ENCODE measurements around the gene LDB1. TPM values are rescaled to one million over a fixed set of nuclear protein-coding genes. Genes with fewer than 3 reads are reported as not detected.

The LDB1 gene
- total RNA-seq, 2 experiments from 2014 or later = 116 to 117 TPM

- Mint-ChIP-seq H3K27ac (peak overlapping the region; percentile 89), H3K36me3 (ENCODE audit: low read depth) (peaks cover 30% of the 10 kb centered on the region), H3K9me3 (no peaks in the 10 kb centered on the region), H3K27me3 (no peaks in the 10 kb centered on the region), H3K4me3 (peak overlapping the region; percentile 89), H3K4me1 (ENCODE audit: low read depth) (peaks cover 71% of the 10 kb centered on the region)
- no peak for TF ChIP-seq CTCF (IDR thresholded peaks at IDR 0.05)
- Histone ChIP-seq H3K36me3 (ENCODE audit: insufficient read depth, low read length) (peaks cover 10% of the 10 kb centered on the region), H3K9me3 (ENCODE audit: control insufficient read depth in 1 of 2, insufficient read depth in 1 of 2, low read length in 2 of 2) (no peaks in the 10 kb centered on the region), H3K27ac (ENCODE audit: low read depth in 1 of 2, low read length in 2 of 2) (peak overlapping the region; percentile 76 to 96), H3K4me3 (ENCODE audit: low read length) (peak overlapping the region; percentile 58), H3K27me3 (ENCODE audit: control insufficient read depth in 1 of 2, insufficient read depth in 2 of 2, low read length in 2 of 2) (no peaks in the 10 kb centered on the region), H3K4me1 (ENCODE audit: insufficient read depth, low read length) (peaks cover 79% of the 10 kb centered on the region)
- intact Hi-C loops (cut with DNase I, micrococcal nuclease) = loop anchor here (1.0 to 5.0 kb wide), 5 partner anchors 37 to 283 kb away; partner anchors contain the start of genes NOLC1 (in 2 of the 2), HPS6 (in 1 of the 2) and KCNIP2 (in 1 of the 2)
- ChIA-PET CTCF (interaction anchor here (1.1 kb wide), 1 partner anchor 16 kb away, joined by 4 read pairs; no protein-coding TSS in a partner anchor), POLR2A (interaction anchor here (0.9 to 2.2 kb wide), 3 partner anchors 50 to 526 kb away, joined by 3 to 9 read pairs (median 3); partner anchors contain the start of gene ARMH3)
- no peak for ATAC-seq (ENCODE audit: poor library complexity)
- peak in 4 of 14 experiments; percentile 39 to 51 (median 48) for DNase-seq
These were observed 4.4 kb downstream of the LDB1 start for GRCh38 chr10:102115775-102116174.

- no peaks in the 10 kb centered on the region for H3K27me3 Mint-ChIP-seq
- no peaks in the 10 kb centered on the region for H3K9me3 Mint-ChIP-seq
- Histone ChIP-seq H3K36me3 (ENCODE audit: insufficient read depth, low read length) (peaks cover 17% of the 10 kb centered on the region), H3K9me3 (ENCODE audit: control insufficient read depth in 1 of 2, insufficient read depth in 1 of 2, low read length in 2 of 2) (no peaks in the 10 kb centered on the region), H3K4me3 (ENCODE audit: low read length) (peak overlapping the region; percentile 58), H3K4me1 (ENCODE audit: insufficient read depth, low read length) (peaks cover 77% of the 10 kb centered on the region), H3K27ac (ENCODE audit: low read depth in 1 of 2, low read length in 2 of 2) (peak overlapping the region; percentile 76 to 96), H3K27me3 (ENCODE audit: control insufficient read depth in 1 of 2, insufficient read depth in 2 of 2, low read length in 2 of 2) (no peaks in the 10 kb centered on the region)
- peaks cover 37% of the 10 kb centered on the region for H3K36me3 Mint-ChIP-seq (ENCODE audit: low read depth)
- no peak for TF ChIP-seq CTCF (IDR thresholded peaks at IDR 0.05)
- ChIA-PET POLR2A (interaction anchor here (0.5 to 2.6 kb wide), 8 partner anchors 11 to 297 kb away, joined by 3 to 12 read pairs (median 3); partner anchors contain the start of genes ARMH3, NOLC1, OGA and PPRC1), CTCF (interaction anchor here (0.6 to 1.1 kb wide), 2 partner anchors 17 to 54 kb away, joined by 3 to 4 read pairs; no protein-coding TSS in a partner anchor)
- peak; percentile 60 for ATAC-seq (ENCODE audit: poor library complexity)
- H3K4me3 Mint-ChIP-seq = peak overlapping the region; percentile 89
- H3K4me1 Mint-ChIP-seq (ENCODE audit: low read depth) = peaks cover 73% of the 10 kb centered on the region
- H3K27ac Mint-ChIP-seq = peak overlapping the region; percentile 89
- DNase-seq = peak; percentile 65 to 90 (median 84)
- intact Hi-C loops (cut with DNase I, micrococcal nuclease) = loop anchor here (1.0 to 5.0 kb wide), 5 partner anchors 37 to 283 kb away; partner anchors contain the start of genes NOLC1 (in 2 of the 2), HPS6 (in 1 of the 2) and KCNIP2 (in 1 of the 2)
These were observed 5.1 kb downstream of the LDB1 start for GRCh38 chr10:102114861-102115618.

GRCh38 chr10:102113956-102114857 is 6.0 kb downstream of the LDB1 start:
- Mint-ChIP-seq H3K27me3 (no peaks in the 10 kb centered on the region), H3K4me3 (peak overlapping the region; percentile 89), H3K36me3 (ENCODE audit: low read depth) (peaks cover 46% of the 10 kb centered on the region), H3K9me3 (no peaks in the 10 kb centered on the region), H3K27ac (peak overlapping the region; percentile 89), H3K4me1 (ENCODE audit: low read depth) (peaks cover 71% of the 10 kb centered on the region)
- POLR2A ChIA-PET = interaction anchor here (1.0 to 2.6 kb wide), 7 partner anchors 10 to 280 kb away, joined by 3 to 12 read pairs (median 3); partner anchors contain the start of genes ARMH3 and PPRC1
- Histone ChIP-seq H3K27me3 (ENCODE audit: control insufficient read depth in 1 of 2, insufficient read depth in 2 of 2, low read length in 2 of 2) (no peaks in the 10 kb centered on the region), H3K4me1 (ENCODE audit: insufficient read depth, low read length) (peaks cover 72% of the 10 kb centered on the region), H3K4me3 (ENCODE audit: low read length) (peak overlapping the region; percentile 58), H3K27ac (ENCODE audit: low read depth in 1 of 2, low read length in 2 of 2) (peak overlapping the region; percentile 35 to 43), H3K9me3 (ENCODE audit: control insufficient read depth in 1 of 2, insufficient read depth in 1 of 2, low read length in 2 of 2) (no peaks in the 10 kb centered on the region), H3K36me3 (ENCODE audit: insufficient read depth, low read length) (peaks cover 26% of the 10 kb centered on the region)
- no peak for TF ChIP-seq CTCF (IDR thresholded peaks at IDR 0.05)
- peak; percentile 6 for ATAC-seq (ENCODE audit: poor library complexity)
- intact Hi-C loops (cut with DNase I, micrococcal nuclease) = loop anchor here in 1 of 2 experiments (2.0 kb wide), 1 partner anchor 41 kb away; no protein-coding TSS in a partner anchor
- CTCF ChIA-PET = interaction anchor here (0.5 to 1.4 kb wide), 4 partner anchors 10 to 55 kb away, joined by 3 to 4 read pairs (median 4); no protein-coding TSS in a partner anchor
- peak in 3 of 14 experiments; percentile 13 to 49 (median 15) for DNase-seq
